GM13977 (cell line): ENCODE results near the gene PKDREJ.

Experiments used
- DNase-seq: peaks from one replicate; pipeline ENCODE4 v3.0.0; 2012; ENCODE audit warnings: low spot score
- in situ Hi-C: fragments of 300-500 bp; cut with MboI; formaldehyde crosslinking; loops from one replicate; pipeline ENCODE4 v1.12.0; 2022; ENCODE audit warnings: low sequenced_read_pairs, low pct_unique_long_range_greater_than_20kb, mixed read lengths, inconsistent platforms; ENCODE audit not compliant: unreplicated experiment
- TF ChIP-seq, protein P1 (sequence below): IDR thresholded peaks from 2 replicates; pipeline ENCODE4 v1.5.1; 2012; ENCODE audit warnings: mild to moderate bottlenecking, control low read depth; ENCODE audit not compliant: insufficient read depth; ENCODE audit errors: extremely low read depth, missing control alignments

PKDREJ gene

DNA sequence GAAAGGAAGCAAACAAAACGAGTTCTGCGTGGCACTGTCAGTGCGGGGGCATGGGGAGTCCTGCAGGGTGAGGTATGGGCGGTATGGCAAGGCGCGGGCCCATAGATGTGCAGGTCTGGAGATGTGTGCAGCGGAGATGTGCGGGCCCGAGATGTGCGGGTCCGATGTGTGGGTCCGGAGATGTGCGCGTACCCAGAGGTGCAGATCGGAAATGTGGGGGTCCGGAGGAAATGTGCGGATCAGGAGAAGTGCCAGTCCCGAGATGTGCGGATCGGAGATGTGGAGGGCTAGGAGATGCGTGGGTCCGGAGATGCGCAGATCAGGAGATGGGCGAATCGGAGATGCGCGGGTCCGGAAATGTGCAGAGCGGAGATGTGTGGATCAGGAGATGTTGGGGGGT, 49.0 kb downstream of the PKDREJ start:
- TF ChIP-seq, protein P1, sequence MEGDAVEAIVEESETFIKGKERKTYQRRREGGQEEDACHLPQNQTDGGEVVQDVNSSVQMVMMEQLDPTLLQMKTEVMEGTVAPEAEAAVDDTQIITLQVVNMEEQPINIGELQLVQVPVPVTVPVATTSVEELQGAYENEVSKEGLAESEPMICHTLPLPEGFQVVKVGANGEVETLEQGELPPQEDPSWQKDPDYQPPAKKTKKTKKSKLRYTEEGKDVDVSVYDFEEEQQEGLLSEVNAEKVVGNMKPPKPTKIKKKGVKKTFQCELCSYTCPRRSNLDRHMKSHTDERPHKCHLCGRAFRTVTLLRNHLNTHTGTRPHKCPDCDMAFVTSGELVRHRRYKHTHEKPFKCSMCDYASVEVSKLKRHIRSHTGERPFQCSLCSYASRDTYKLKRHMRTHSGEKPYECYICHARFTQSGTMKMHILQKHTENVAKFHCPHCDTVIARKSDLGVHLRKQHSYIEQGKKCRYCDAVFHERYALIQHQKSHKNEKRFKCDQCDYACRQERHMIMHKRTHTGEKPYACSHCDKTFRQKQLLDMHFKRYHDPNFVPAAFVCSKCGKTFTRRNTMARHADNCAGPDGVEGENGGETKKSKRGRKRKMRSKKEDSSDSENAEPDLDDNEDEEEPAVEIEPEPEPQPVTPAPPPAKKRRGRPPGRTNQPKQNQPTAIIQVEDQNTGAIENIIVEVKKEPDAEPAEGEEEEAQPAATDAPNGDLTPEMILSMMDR = no peak
- in situ Hi-C loops = no loop called here

GRCh38 chr22:46213052-46213451, 50.1 kb downstream of the PKDREJ start:
- in situ Hi-C loops = no loop called here
- TF ChIP-seq, protein P1 = no peak
- no peak for DNase-seq

More for the DNA sequence above, 49.0 kb downstream of the PKDREJ start:
- DNase-seq = no peak

- TF ChIP-seq, protein P1 = no peak
- in situ Hi-C loops = no loop called here
- DNase-seq = no peak
These were observed 50.9 kb downstream of the PKDREJ start for GRCh38 chr22:46212195-46212594.

GRCh38 chr22:46209262-46209661, 53.9 kb downstream of the PKDREJ start:
- in situ Hi-C loops = no loop called here
- TF ChIP-seq, protein P1 = no peak
- no peak for DNase-seq
